Amygdala (tissue), 56 donors: ENCODE measurements around the gene DPY19L3.
"Not testable (repeated sequence)": the region's sequence is repeated elsewhere in the genome, so short reads cannot be mapped to it uniquely, and the experiment has no call there.

ENCODE experiments used
- DNase-seq, 56 donors: peaks; one replicate each; lab custom pipeline; 2025; lab: John Stamatoyannopoulos, UW

Gene DPY19L3

GRCh38 chr19:32405431-32406160, at the start of gene DPY19L3:
Gene DPY19L3 (plus strand): TSS chr19:32405770. CDS start chr19:32408254, 2,484 bp downstream.
- DNase-seq, result peak in 55 of 56 donors; percentile 57 to 98 (median 91)

DNA sequence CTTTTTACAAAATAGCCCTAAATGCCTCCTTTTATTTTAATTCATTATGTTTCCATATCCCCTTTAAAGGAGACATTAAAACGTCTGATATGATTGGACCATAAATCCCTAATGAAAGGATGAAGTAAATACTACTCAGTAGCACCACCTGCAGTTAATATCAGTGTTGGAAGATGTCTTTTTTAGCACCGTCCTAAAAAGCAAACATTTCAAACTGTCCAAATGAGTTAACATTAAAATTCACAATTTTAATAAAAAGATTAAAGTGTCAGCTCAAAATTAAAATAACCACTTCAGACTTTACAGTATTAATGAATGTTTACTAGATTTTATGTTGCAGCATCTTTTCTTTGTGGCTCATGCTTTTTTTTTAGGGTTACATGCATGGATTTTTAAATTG, 47.9 kb upstream of the DPY19L3 start:
- no peak for DNase-seq

DNA sequence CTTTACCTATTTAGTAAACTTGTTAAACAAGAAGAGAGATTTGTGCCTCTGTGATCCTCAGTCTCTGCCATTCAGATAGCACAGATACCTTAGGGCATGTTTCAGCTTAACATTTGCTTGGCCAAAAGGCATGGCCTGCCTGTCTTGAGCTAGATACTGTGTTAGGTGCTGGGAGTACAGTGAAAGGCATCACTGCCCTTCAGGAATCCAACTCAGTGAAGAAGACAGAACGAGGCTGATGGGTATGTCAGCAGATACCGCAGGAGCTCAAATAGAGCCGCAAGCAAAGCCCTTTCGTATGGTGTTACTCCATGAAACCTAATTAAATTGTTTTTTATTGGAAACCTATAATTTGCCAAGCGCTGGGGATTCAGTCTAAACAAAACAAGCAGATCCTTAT, 47.2 kb upstream of the DPY19L3 start:
- DNase-seq, result no peak

GRCh38 chr19:32359581-32359980, 46.0 kb upstream of the DPY19L3 start:
- DNase-seq, result no peak

- DNase-seq, result no peak
Measured at GRCh38 chr19:32361574-32362317, 43.8 kb upstream of the DPY19L3 start.

GRCh38 chr19:32362318-32362691, 43.3 kb upstream of the DPY19L3 start:
- no peak for DNase-seq

DNA sequence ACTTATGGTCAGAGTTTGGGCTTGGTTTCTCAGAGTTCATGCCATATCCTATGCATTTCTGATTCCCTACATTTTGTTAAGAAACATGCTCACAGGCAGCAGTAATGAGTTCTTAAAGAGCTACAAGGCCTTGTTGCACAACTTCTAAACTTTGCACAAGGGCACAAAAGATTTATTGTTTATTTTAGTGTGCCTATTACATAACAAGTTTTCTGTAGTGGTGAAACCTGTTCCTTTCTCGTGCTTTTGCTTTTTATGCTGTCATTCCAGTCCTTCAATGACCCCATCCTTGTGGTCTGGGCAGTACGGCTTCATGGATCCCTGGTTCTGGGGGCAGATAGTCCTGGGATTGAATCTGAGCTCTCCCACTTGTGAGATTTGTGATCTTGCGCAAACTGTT, 42.4 kb upstream of the DPY19L3 start:
- no peak for DNase-seq

DNA sequence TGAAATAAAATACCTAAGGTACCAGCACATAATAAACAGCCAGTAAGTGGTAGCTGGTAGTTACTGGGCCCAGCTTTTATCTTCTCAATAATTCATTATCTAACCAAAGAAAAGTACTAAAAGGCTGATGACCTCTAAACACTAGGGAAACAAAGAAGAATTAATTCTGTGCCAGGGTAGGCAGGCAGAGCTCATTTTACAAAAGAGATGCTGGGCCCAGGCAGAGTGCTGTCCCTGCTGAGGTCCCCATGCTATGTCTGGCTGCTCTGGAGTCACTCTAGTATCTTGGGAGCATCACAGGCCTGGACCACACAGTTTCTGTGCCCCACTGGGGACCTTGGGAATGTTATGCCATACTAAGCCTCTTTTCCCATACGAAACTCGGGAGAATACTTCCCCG, 41.9 kb upstream of the DPY19L3 start:
- peak in 4 of 56 donors; percentile 3 to 24 (median 10) for DNase-seq

DNA sequence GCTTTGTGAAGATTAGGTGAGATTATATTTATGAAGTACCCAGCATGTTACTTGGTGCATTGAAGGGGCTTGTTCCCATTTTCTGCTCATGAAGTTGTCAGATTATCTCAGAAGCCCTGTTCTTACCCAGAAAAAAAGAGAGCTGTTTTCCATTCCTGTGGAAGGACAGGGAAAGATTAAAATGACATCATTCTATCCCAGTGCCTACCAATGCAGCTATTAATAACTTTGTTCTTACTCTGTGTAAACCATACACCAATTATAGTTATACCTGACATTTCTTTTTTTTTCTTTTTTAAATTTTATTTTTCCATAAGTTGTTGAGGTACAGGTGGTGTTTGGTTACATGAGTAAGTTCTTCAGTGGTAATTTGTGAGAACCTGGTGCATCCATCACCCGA, 41.5 kb upstream of the DPY19L3 start:
- DNase-seq, result no peak

- no peak for DNase-seq
Measured at GRCh38 chr19:32367063-32367462, 38.5 kb upstream of the DPY19L3 start.

GRCh38 chr19:32367948-32368536, 37.5 kb upstream of the DPY19L3 start:
- DNase-seq, result no peak

DNA sequence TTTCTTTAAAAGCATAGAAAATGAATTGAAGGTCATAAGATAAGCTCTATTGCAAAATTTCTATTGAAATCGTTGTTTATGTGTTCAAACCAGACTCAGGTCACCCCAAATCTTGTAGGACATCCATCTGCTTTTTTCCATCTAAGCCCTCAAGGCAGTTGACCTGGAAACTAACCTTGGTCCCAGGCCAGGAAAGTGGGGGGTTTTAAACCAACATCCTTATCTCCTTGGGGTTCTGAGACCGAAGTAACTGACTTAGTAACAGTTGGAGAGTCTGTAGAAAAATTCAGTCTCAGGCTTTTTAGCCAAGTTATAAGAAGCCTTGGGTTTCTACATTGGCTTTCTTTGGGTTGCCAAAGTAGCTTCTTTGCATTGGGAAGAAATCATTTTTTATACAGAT, 36.8 kb upstream of the DPY19L3 start:
- no peak for DNase-seq

DNA sequence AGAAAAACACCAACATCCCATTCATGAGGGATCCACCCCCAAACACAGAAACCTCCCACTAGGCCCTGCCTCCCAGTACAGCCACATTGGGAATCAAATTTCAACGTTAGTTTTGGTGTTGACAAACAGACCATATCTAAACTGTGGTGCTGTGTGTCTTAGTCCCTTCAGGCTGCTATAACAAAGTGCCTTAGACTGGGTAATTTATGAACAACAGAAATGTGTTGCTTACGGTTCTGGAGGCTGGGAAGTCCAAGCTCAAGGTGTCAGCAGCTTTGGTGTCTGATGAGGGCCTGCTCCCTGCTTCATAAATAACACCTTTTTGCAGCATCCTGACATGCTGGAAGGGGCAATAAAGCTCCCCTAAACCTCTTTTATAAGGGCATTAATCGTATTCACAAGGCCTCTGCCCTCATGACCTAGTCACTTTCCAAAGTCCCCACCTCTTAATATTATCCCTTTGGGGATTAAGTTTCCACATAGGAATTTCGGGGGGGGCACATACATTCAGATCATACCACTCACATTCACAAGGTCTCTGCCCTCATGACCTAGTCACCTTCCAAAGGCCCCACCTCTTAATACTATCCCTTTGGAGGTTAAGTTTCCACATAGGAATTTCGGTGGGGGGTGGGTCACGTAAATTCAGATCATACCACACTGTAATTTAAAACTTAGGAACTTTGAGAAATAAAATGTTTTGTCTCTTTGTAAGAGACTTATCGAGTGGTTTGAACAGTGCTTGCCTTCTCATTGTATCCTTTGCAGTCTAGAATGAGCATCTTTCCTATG, 32.6 kb upstream of the DPY19L3 start:
- no peak for DNase-seq

GRCh38 chr19:32373585-32374295, 31.8 kb upstream of the DPY19L3 start:
- peak in 11 of 56 donors; percentile 11 to 52 (median 22) for DNase-seq

DNA sequence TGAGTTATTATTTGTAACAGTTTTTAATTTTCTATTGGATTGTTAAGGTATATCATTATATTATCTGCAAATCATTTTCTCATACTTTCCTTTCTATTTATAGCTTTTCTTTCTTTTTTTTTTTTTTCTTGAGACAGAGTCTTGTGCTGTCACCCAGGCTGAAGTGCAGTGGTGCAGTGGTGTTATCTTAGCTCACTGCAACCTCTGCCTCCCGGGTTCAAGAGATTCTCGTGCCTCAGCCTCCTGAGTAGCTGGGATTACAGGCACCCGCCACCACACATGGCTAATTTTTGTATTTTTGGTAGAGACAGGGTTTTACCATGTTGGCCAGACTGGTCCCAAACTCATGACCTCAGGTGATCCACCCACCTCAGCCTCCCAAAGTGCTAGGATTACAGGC, 31.2 kb upstream of the DPY19L3 start:
- DNase-seq, result not testable (repeated sequence)

DNA sequence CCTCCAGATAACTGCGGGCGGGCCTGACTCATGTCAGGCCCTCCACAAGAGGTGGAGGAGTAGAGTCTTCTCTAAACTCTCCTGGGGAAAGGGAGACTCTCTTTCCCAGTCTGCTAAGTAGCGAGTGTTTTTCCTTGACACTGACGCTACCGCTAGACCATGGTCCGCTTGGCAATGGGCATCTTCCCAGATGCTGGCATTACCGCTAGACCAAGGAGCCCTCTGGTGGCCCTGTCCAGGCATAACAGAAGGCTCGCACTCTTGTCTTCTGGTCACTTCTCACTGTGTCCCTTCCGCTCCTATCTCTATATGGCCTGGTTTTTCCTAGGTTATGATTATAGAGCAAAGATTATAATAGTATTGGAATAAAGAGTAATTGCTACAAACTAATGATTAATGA, 28.5 kb upstream of the DPY19L3 start:
- DNase-seq, result peak in 5 of 56 donors; percentile 4 to 29 (median 9)

DNA sequence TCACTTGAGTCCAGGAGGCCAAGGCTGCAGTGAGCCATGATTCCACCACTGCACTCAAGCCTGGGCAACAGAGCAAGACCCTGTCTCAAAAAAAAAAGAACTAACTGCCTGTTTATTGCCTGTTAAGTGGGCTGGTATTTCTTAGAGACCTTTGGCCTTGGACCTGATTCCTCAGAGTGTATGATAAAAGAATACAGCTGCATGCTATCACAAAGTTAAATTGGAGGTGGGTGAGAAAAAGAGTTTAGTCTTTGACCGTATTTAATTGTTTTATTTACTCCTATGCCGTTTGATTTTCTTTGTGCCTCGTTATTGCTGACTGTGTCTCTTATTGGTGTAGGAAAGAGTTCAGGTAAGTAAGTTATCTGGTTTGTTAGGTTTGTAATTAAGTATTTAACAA, 25.3 kb upstream of the DPY19L3 start:
- no peak for DNase-seq

GRCh38 chr19:32387701-32388392, 17.7 kb upstream of the DPY19L3 start:
- no peak for DNase-seq

- no peak for DNase-seq
Measured at GRCh38 chr19:32388393-32388855, 17.1 kb upstream of the DPY19L3 start.
